Left ventricle myocardium inferior (tissue), 1 donor: ENCODE results near the gene MRTFB. TPM values are rescaled to one million over a fixed set of nuclear protein-coding genes. Genes with fewer than 3 reads are reported as not detected.

ENCODE experiments used
- DNase-seq: peaks from one replicate; pipeline ENCODE4 v3.0.0-alpha.2; 2020
- H3K27ac ChIP-seq: fragments of 200-600 bp; replicated peaks from 2 replicates; pipeline ENCODE4 v1.8.0; 2021
- H3K27me3 ChIP-seq: fragments of 200-600 bp; 2 replicates; pipeline ENCODE4 v1.8.0; 2021; ENCODE audit warnings: low read depth
- H3K36me3 ChIP-seq: fragments of 200-600 bp; 2 replicates; pipeline ENCODE4 v1.8.0; 2021
- H3K4me1 ChIP-seq: fragments of 200-600 bp; 2 replicates; pipeline ENCODE4 v1.8.0; 2021
- H3K4me3 ChIP-seq: fragments of 200-600 bp; 2 replicates; pipeline ENCODE4 v1.8.0; 2021; ENCODE audit warnings: mild to moderate bottlenecking, moderate library complexity
- H3K9me3 ChIP-seq: fragments of 200-600 bp; replicated peaks from 2 replicates; pipeline ENCODE4 v1.8.0; 2021
- CTCF ChIP-seq: fragments of 200-600 bp; IDR thresholded peaks from 2 replicates; pipeline ENCODE4 v1.8.0; 2021; ENCODE audit warnings: antibody characterized with exemption, mild to moderate bottlenecking, borderline replicate concordance
- intact Hi-C: fragments of 100-400 bp; cut with micrococcal nuclease; formaldehyde crosslinking; loops from one replicate; pipeline ENCODE4 v1.11.0; 2022
- total RNA-seq: library from RNA; stranded (reverse); fragmentation: NEBNext Ultra II Directional; extraction: Animal tissue kit (Norgen Biotek cat#: 25700); gene quantifications from one replicate; pipeline ENCODE4 v1.2.1, GENCODE V29; 2021
- donor health status: DM: no; HTN: yes; CAD: no; lungs with severe emphysema.

The MRTFB gene
- total RNA-seq, 1 donor from 2014 or later: 24.3 TPM

DNA sequence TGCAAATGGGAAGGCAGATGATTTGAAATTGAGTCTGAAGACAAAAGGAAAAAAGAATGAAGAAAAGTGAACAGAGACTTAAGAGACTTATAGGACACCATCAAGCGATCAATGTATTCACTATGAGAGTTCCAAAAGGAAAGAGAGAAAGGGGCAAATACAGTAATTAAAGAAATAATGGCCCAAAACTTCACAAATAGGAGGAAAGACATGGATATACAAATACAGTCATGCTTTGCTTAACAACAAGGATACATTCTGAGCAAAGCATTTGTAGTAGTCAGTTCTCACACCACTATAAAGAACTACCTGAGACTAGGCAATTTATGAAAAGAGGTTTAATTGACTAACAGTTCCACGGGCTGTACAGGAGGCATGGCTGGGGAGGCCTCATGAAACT is 152.5 kb downstream of the MRTFB start:
- Histone ChIP-seq H3K4me3 (no peak overlapping the region), H3K36me3 (peaks cover 68% of the 10 kb centered on the region), H3K9me3 (no peaks in the 10 kb centered on the region), H3K4me1 (no peaks in the 10 kb centered on the region), H3K27me3 (no peaks in the 10 kb centered on the region), H3K27ac (no peak overlapping the region)
- TF ChIP-seq CTCF: no peak
- DNase-seq: no peak
- intact Hi-C loops: no loop called here

GRCh38 chr16:14225457-14225856 is 154.3 kb downstream of the MRTFB start:
- Histone ChIP-seq H3K27me3 (no peaks in the 10 kb centered on the region), H3K27ac (no peak overlapping the region), H3K9me3 (no peaks in the 10 kb centered on the region), H3K4me1 (no peaks in the 10 kb centered on the region), H3K36me3 (peaks cover 63% of the 10 kb centered on the region), H3K4me3 (no peak overlapping the region)
- intact Hi-C loops: no loop called here
- no peak for DNase-seq
- TF ChIP-seq CTCF: no peak

DNA sequence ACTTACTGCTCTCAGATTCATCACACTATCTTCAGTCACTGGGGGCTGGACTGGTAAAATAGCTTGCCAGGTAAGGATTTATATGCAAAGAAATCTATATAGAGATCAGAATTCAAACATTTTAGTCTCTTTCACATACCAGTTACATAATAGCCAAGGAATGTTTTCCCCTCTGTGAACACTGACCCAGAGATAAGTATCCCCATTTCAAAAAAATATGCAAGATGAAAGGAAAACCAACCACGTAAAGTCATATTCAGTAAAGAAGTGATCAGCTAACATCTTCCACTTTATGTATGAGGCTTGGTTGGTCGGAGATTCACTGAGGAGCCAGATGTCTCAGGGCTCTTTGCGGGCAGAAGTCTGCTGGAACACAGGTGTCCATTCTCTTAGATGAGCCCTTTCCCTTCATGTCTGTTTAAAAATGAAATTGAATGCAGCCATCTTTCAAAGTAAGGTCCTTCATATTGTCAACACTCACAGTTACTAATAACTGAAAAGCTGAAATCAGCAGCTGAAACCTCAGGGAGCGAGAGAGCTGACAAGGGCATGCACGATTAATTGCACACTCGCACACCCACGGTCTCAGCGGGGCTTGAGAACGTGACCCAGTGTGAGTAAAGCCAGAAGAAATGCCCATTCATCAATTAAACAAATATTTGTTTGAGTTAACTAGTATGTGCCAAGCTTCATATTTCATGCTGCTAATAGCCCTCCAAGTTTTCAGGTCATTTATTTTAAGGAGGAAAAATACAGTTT is 161.2 kb downstream of the MRTFB start:
- H3K9me3 ChIP-seq: no peaks in the 10 kb centered on the region
- no peak for DNase-seq
- H3K27me3 ChIP-seq: no peaks in the 10 kb centered on the region
- no peak overlapping the region for H3K4me3 ChIP-seq
- H3K27ac ChIP-seq: no peak overlapping the region
- H3K4me1 ChIP-seq: no peaks in the 10 kb centered on the region
- no peak for TF ChIP-seq CTCF
- H3K36me3 ChIP-seq: peaks cover 46% of the 10 kb centered on the region
- intact Hi-C loops: no loop called here

DNA sequence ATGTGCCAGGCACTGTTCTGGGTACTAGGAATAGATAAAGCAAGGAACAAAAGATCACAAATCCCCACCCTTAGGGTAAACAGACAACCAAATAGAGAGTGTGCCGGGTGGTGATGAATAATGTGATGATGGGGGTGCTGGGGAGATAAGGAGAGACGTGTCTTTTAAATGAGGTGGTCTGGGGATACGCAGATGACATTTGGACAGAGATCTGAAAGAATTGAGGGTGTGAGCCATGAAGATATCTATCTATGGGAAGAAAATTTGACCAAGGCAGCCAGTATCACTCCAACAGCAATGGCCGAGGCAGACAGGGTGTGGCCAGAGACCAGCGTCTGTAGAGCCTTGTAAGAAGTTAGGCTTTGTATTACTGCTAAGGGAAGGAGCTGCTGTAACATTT is 165.3 kb downstream of the MRTFB start:
- H3K27me3 ChIP-seq: no peaks in the 10 kb centered on the region
- peaks cover 14% of the 10 kb centered on the region for H3K4me1 ChIP-seq
- no peak overlapping the region for H3K27ac ChIP-seq
- intact Hi-C loops: no loop called here
- no peak for TF ChIP-seq CTCF
- H3K36me3 ChIP-seq: peaks cover 62% of the 10 kb centered on the region
- no peaks in the 10 kb centered on the region for H3K9me3 ChIP-seq
- no peak overlapping the region for H3K4me3 ChIP-seq
- no peak for DNase-seq

- Histone ChIP-seq H3K36me3 (peaks cover 61% of the 10 kb centered on the region), H3K27ac (no peak overlapping the region), H3K27me3 (no peaks in the 10 kb centered on the region), H3K4me1 (peaks cover 23% of the 10 kb centered on the region), H3K4me3 (no peak overlapping the region), H3K9me3 (no peaks in the 10 kb centered on the region)
- no peak for TF ChIP-seq CTCF
- DNase-seq: no peak
- intact Hi-C loops: no loop called here
Measured at GRCh38 chr16:14238756-14239155, 167.6 kb downstream of the MRTFB start.
